Activated naive CD8-positive, alpha-beta T cell treated with anti-CD3 and anti-CD28 coated beads, Interleukin-2, amount 50 U/mL, for 24 hours (primary cell): ENCODE data around the gene PAM.
"Not testable (repeated sequence)": the region's sequence is repeated elsewhere in the genome, so short reads cannot be mapped to it uniquely, and the experiment has no call there.

ENCODE experiments used
- ATAC-seq: fragments of 150-1000 bp; cut with Tn5 transposase; one replicate; pipeline ENCODE4 v1.10.0; 2021
- DNase-seq: peaks from one replicate; pipeline ENCODE4 v3.0.0; 2021
- H3K27ac Mint-ChIP-seq: one replicate; pipeline ENCODE4 v1.8.0; 2021; ENCODE audit warnings: mild to moderate bottlenecking, mixed read lengths
- H3K27me3 Mint-ChIP-seq: one replicate; pipeline ENCODE4 v1.8.0; 2021; ENCODE audit warnings: mixed read lengths
- H3K36me3 Mint-ChIP-seq: one replicate; pipeline ENCODE4 v1.8.0; 2021; ENCODE audit warnings: low read depth, mixed read lengths
- H3K4me1 Mint-ChIP-seq: one replicate; pipeline ENCODE4 v1.8.0; 2021; ENCODE audit warnings: mixed read lengths
- H3K4me3 Mint-ChIP-seq: one replicate; pipeline ENCODE4 v1.8.0; 2021; ENCODE audit warnings: mild to moderate bottlenecking, moderate library complexity, mixed read lengths
- H3K9me3 Mint-ChIP-seq: one replicate; pipeline ENCODE4 v1.8.0; 2021; ENCODE audit warnings: mixed read lengths

Gene PAM

GRCh38 chr5:103066326-103066725 lies 311.2 kb downstream of the PAM start:
- Mint-ChIP-seq H3K4me3 (no peak overlapping the region), H3K27me3 (no peaks in the 10 kb centered on the region), H3K27ac (no peak overlapping the region), H3K9me3 (no peaks in the 10 kb centered on the region), H3K4me1 (no peaks in the 10 kb centered on the region), H3K36me3 (no peaks in the 10 kb centered on the region)
- DNase-seq = no peak
- no peak for ATAC-seq

GRCh38 chr5:103073500-103073899 lies 318.4 kb downstream of the PAM start:
- not testable (repeated sequence) for H3K4me1 Mint-ChIP-seq, H3K27ac Mint-ChIP-seq, H3K4me3 Mint-ChIP-seq, H3K27me3 Mint-ChIP-seq, H3K36me3 Mint-ChIP-seq, DNase-seq, ATAC-seq
- H3K9me3 Mint-ChIP-seq = peaks cover 46% of the 10 kb centered on the region

- Mint-ChIP-seq H3K9me3 (peaks cover 52% of the 10 kb centered on the region), H3K4me3 (no peak overlapping the region), H3K4me1 (no peaks in the 10 kb centered on the region), H3K27ac (no peak overlapping the region), H3K36me3 (peaks cover 4% of the 10 kb centered on the region), H3K27me3 (no peaks in the 10 kb centered on the region)
- no peak for ATAC-seq
- DNase-seq = no peak
These were observed 320.3 kb downstream of the PAM start for GRCh38 chr5:103075442-103075841.
